GM03348 (cell line): ENCODE results near the gene STIMATE.
A peak's percentile ranks its signal among the peaks of the same experiment; 100 is the strongest.

Experiments used
- DNase-seq: peaks from one replicate; pipeline ENCODE4 v3.0.0; 2012; ENCODE audit warnings: low spot score

The STIMATE gene

DNA sequence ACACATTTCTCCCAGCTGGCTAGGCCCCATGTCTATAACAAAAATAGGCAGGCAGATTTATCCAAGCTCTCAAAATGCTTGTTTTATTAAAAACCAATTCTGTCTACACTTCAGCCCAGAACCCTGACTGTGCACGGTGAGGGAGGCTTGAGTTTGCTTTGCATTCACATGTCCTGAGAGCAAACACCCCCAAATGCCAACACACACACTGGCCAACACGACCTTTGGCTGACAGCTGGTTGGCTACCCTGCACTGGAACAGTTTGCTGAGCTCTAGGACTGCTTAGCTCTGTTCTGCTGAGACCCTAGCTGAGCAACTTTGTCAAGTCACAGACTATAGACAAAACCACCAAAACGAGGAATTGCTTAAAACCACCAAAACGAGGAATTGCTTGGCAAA is 3.6 kb downstream of the STIMATE start:
- no peak for DNase-seq

- DNase-seq = peak; percentile 20
Observed at GRCh38 chr3:52892625-52893311, 4.6 kb downstream of the STIMATE start.

DNA sequence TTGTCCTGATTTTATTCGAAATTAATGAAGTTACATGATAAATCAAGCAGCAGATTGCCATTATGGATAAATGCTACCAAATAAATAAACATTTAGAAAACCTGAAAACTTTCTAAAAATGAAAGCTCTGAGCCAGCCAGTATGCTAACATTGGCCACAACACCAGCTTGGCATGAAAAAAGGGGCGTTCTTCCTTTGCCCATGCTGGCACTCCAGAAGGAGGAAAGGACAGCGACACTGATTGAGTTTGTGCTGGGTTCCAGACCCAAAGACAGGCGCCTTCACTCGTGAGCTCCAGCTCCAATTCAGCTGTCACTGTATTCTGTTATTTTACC is 5.1 kb downstream of the STIMATE start:
- no peak for DNase-seq

- peak; percentile 88 for DNase-seq
Observed at GRCh38 chr3:52891615-52892081, 5.7 kb downstream of the STIMATE start.

DNA sequence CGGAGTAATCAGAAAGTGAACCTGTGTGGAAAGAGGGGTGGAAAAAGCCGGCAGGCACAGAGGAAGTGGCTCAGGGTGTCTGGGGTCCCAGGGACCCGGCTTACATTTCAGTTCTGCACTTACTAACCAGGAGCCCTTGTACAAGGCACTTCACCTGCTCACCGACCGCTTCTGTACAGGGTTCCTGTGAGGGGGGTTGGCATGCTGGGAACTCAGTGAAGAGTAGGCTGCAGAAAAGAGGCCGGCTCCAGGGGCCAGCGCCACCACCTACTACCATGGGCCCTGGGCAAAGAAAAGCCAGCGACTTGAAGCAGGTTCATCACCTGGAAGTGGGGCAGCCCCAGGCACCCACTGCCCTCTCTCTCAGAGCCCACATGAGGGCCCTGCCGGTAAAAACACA is 6.2 kb downstream of the STIMATE start:
- DNase-seq = no peak

GRCh38 chr3:52890735-52891134 is 6.6 kb downstream of the STIMATE start:
- DNase-seq = no peak

GRCh38 chr3:52889901-52890300 is 7.4 kb downstream of the STIMATE start:
- DNase-seq = no peak

GRCh38 chr3:52887166-52887565 is 10.2 kb downstream of the STIMATE start:
- DNase-seq = no peak

DNA sequence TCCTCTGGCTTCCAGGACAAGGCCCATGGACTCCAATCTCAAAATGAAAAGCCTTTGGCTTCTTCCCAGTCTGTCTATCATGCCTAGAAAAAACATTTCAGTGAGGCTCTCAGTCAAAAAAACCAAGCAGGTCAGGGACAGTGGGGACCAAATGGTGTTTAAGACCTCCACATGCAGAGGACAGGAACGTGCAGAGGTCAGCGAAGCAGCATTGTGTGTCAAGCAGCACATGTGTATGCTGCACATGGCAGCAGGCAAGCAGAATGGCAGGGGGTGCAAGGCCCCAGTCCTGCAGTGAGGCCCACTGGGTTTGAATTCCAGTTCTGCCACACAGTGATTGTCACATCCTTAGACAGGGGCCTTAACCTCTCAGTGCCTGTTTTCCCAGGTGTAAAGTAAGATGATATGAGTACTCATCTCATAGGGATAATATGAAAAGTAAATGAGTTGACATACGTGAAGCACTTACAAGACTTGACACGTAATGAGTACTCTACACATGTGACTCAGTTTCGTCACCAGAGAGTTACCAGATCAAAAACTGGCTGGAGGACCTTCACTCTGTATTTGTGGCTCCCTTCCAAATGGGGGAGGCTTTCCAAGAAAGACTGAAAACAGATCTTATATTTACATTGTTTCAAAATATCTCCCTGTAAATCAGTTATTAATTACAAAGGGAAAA is 11.2 kb downstream of the STIMATE start:
- no peak for DNase-seq

DNA sequence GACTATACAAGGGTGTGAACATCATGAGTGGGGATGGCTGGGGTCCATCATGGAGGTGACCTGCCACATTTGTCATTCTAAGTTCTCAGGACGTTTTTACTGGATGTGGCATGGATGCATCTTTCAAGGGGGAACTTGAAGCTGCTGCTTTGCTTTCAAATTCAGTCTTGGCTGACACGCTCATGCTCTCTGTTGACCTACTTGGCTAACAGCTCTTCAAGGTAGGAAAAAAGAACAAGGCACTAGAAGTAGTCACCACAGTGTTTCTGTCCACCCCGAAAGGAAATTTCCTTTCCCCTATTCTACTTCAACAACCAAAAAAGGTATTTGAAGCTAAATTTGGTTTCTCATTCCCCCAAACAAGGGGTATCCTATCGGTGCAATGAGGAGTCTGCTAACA is 15.0 kb downstream of the STIMATE start:
- DNase-seq = no peak

DNA sequence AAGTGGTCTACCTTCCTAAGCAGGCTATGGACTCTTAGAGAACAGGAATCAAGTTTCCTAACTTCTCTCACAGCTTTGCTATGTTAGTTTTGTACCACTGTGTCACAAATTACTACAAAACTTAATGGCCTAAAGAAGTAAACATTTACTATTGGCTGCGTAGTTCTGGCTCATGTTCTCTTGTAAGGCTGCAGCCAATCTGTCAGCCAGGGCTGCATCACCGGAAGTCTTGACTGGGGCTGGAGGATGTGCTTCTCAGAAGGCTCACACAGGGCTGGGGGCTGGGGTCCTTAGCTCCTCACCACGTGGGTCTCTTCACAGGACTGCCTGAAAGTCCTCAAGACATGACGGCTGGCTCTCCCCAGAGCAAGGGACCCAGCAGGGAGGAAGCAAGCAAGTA is 15.5 kb downstream of the STIMATE start:
- no peak for DNase-seq

DNA sequence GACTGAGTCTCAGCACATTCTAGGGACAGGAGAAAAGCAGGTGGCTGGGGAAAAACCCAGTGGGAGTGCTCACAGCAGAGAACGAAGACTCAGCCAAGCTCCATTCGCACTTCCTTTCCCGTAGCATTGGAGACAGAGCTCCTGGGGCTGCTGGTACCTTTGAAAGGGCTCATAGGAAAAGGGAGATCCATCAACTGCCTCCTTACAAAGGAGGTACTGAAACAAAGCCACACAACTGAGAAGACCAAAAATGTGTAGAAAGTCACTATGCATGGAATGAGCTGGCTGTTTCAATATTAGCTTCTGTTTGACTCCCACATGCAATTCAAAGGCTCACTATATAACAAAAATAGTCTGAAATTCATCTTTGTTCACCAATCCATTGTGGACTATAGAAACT is 16.9 kb downstream of the STIMATE start:
- no peak for DNase-seq

GRCh38 chr3:52880047-52880446 is 17.3 kb downstream of the STIMATE start:
- DNase-seq = no peak

GRCh38 chr3:52879581-52879980 is 17.8 kb downstream of the STIMATE start:
- no peak for DNase-seq

DNA sequence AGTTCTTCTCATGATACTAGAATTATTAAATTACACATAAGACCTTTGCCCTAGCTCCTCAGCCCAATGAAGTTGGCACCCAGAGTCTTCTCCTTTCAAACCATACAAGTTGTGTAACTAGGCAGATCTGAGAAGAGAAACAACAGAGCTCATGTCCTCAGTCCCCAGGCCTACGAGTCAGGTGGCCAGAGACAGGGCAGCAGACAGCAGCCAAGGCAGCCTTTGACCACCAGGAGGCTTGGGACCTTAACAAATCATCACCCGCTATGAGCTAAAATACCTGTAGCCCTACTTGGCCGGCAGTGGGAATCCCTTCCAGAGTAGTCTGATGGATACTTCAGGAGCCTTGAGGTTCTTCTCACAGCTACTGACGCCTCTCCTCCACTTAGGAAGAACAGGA is 18.3 kb downstream of the STIMATE start:
- DNase-seq = no peak

- DNase-seq = no peak
Observed at GRCh38 chr3:52877085-52877484, 20.3 kb downstream of the STIMATE start.

DNA sequence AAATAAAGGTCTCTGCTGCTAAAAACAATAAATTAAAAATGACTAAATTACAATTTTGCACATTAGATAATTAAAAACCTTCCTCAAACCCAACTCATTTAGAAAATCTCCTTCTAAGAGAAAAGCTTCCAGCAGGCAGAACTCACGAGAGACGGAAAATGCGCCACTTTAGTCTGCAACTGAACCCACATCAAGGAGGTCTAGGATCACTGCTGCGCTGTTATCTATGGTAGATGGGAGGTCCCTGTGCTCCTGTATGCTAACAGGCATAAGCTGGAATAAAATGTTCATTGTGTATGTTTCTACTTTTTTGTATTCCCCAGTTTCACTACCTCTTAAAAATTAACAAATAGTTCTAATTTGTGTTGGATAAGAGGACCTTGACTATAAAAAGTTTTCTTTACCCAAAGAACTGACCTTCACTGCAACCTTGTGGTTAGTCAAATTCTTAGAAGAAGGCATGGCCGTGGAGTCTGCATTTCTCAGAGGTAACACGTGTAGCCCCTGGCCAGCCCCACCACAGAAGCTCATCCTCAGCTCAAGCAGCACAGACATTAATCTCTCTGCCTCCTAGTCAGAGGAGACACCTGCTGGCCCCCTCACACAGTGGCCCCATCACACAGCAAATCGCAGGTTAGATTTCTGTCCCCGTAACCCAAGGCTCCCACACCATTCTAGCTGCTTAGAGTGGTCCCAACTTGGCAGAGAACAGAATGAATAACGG is 22.3 kb downstream of the STIMATE start:
- no peak for DNase-seq

- no peak for DNase-seq
Observed at GRCh38 chr3:52874160-52874701, 23.1 kb downstream of the STIMATE start.

GRCh38 chr3:52873433-52874159 is 23.8 kb downstream of the STIMATE start:
- no peak for DNase-seq

DNA sequence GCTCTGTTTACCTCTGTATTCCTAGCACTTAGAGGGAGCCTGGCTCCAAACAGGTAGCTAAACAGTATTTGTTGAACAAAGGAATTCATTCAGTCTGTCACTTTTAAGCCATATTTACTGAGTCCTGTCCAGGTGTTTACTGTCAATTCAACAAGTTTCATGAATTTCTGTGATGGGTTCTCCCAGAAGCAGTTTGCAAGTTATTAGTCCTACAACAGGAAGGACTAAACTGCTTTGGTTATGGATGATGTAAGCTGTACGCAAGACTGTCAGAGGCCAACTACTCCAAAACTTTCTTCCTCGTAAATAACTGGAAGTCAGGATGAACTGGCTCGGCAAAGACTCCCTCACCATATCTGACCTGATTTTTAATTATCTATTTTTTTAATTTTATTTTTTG is 25.1 kb downstream of the STIMATE start:
- DNase-seq = no peak

DNA sequence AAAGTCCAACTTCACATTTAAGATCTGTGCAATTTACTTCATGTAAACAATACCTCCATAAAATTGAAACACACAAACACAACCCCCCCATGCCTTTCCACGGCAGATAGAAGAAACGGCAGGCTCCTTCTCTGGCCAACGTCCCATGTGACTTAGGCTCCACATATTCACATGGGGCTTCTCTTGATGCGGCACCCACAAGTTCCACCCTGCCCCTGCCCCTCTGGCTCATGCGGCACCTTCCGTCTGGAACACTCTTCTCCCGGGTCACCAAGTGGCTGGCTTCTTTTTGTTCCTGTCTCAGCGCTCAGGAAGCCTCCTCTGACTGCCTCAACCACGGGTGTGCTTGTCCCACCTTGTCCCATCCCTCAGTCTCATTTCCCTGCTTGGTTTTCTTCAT is 25.6 kb downstream of the STIMATE start:
- DNase-seq = no peak

GRCh38 chr3:52870471-52870870 is 26.9 kb downstream of the STIMATE start:
- no peak for DNase-seq
